ENCODE measurements around the gene HS6ST3.
A peak's percentile ranks its signal among the peaks of the same experiment; 100 is the strongest.

HS6ST3 gene

GRCh38 chr13:96072392-96072791, 17.5 kb upstream of the HS6ST3 start:
- Histone ChIP-seq H3K9me3 (ENCODE audit: low read length) (no peaks in the 10 kb centered on the region), H2AFZ (ENCODE audit: low read length) (no peak overlapping the region), H3K9ac (ENCODE audit: low read length) (no peak overlapping the region), H3F3A (ENCODE audit: insufficient read depth, low read length) (no peaks in the 10 kb centered on the region), H3K27me3 (ENCODE audit: insufficient read depth, low read length) (no peaks in the 10 kb centered on the region; the same call in 1 of the 2 replicates), H3K9me2 (ENCODE audit: low read depth, low read length) (no peaks in the 10 kb centered on the region), H3K4me2 (ENCODE audit: low read length) (no peak overlapping the region), H3K36me3 (ENCODE audit: insufficient read depth, low read length) (no peaks in the 10 kb centered on the region), H3K79me2 (ENCODE audit: insufficient read depth, low read length) (no peaks in the 10 kb centered on the region), H3K27ac (ENCODE audit: low read depth, low read length, poor library complexity, severe bottlenecking) (no peak overlapping the region), H4K20me1 (ENCODE audit: insufficient read depth, low read length) (no peaks in the 10 kb centered on the region), H3K4me1 (ENCODE audit: insufficient read depth, low read length, severe bottlenecking) (no peaks in the 10 kb centered on the region), H3K4me3 (ENCODE audit: low read depth, low read length, poor library complexity, severe bottlenecking) (no peak overlapping the region)
- TF ChIP-seq, protein P1, sequence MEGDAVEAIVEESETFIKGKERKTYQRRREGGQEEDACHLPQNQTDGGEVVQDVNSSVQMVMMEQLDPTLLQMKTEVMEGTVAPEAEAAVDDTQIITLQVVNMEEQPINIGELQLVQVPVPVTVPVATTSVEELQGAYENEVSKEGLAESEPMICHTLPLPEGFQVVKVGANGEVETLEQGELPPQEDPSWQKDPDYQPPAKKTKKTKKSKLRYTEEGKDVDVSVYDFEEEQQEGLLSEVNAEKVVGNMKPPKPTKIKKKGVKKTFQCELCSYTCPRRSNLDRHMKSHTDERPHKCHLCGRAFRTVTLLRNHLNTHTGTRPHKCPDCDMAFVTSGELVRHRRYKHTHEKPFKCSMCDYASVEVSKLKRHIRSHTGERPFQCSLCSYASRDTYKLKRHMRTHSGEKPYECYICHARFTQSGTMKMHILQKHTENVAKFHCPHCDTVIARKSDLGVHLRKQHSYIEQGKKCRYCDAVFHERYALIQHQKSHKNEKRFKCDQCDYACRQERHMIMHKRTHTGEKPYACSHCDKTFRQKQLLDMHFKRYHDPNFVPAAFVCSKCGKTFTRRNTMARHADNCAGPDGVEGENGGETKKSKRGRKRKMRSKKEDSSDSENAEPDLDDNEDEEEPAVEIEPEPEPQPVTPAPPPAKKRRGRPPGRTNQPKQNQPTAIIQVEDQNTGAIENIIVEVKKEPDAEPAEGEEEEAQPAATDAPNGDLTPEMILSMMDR (IDR thresholded peaks at IDR 0.05; ENCODE audit: low read length), result no peak
- no peak for TF ChIP-seq EZH2 (IDR thresholded peaks at IDR 0.05; ENCODE audit: borderline replicate concordance, low read length)

GRCh38 chr13:96075953-96076543, 13.9 kb upstream of the HS6ST3 start:
- H3K9ac ChIP-seq (ENCODE audit: low read length), result no peak overlapping the region
- H3K4me1 ChIP-seq (ENCODE audit: insufficient read depth, low read length, severe bottlenecking), result no peaks in the 10 kb centered on the region
- H3K4me2 ChIP-seq (ENCODE audit: low read length), result no peak overlapping the region
- H3K27ac ChIP-seq (ENCODE audit: low read depth, low read length, poor library complexity, severe bottlenecking), result no peak overlapping the region
- H3K9me3 ChIP-seq (ENCODE audit: low read length), result no peaks in the 10 kb centered on the region
- no peaks in the 10 kb centered on the region for H3K36me3 ChIP-seq (ENCODE audit: insufficient read depth, low read length)
- no peak overlapping the region for H2AFZ ChIP-seq (ENCODE audit: low read length)
- no peaks in the 10 kb centered on the region for H3F3A ChIP-seq (ENCODE audit: insufficient read depth, low read length)
- H4K20me1 ChIP-seq (ENCODE audit: insufficient read depth, low read length), result no peaks in the 10 kb centered on the region
- no peak overlapping the region for H3K4me3 ChIP-seq (ENCODE audit: low read depth, low read length, poor library complexity, severe bottlenecking)
- H3K79me2 ChIP-seq (ENCODE audit: insufficient read depth, low read length), result no peaks in the 10 kb centered on the region
- H3K9me2 ChIP-seq (ENCODE audit: low read depth, low read length), result no peaks in the 10 kb centered on the region
- TF ChIP-seq EZH2 (IDR thresholded peaks at IDR 0.05; ENCODE audit: borderline replicate concordance, low read length), result no peak
- TF ChIP-seq, protein P1 (IDR thresholded peaks at IDR 0.05; ENCODE audit: low read length), result peak; percentile 80
- H3K27me3 ChIP-seq (ENCODE audit: insufficient read depth, low read length), result no peaks in the 10 kb centered on the region

DNA sequence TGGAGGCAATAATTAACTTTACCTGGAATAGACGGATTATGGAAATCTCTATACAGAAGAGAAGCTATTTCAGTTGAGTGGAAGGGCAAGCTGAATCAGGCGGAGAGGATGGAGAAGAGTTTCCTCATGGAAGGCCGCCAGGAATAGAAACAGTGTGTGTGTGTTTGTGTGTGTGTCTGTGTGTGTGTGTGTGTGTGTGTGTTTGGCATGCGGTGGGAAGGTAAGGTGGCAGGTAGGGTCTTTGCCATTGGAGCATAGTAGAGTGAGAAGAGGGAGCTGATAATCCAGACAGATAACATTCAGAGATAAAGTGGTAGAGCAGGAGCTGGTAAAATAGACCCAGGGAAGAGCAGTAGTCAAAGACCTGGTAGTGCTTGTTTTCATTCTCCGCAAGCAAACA, 9.2 kb upstream of the HS6ST3 start:
- no peaks in the 10 kb centered on the region for H3K4me1 ChIP-seq (ENCODE audit: insufficient read depth, low read length, severe bottlenecking)
- no peak overlapping the region for H3K4me3 ChIP-seq (ENCODE audit: low read depth, low read length, poor library complexity, severe bottlenecking)
- H2AFZ ChIP-seq (ENCODE audit: low read length), result no peak overlapping the region
- H3K79me2 ChIP-seq (ENCODE audit: insufficient read depth, low read length), result no peaks in the 10 kb centered on the region
- H3K27me3 ChIP-seq (ENCODE audit: insufficient read depth, low read length), result no peaks in the 10 kb centered on the region
- no peaks in the 10 kb centered on the region for H3K9me2 ChIP-seq (ENCODE audit: low read depth, low read length)
- no peak overlapping the region for H3K27ac ChIP-seq (ENCODE audit: low read depth, low read length, poor library complexity, severe bottlenecking)
- no peak for TF ChIP-seq EZH2 (IDR thresholded peaks at IDR 0.05; ENCODE audit: borderline replicate concordance, low read length)
- TF ChIP-seq, protein P1 (IDR thresholded peaks at IDR 0.05; ENCODE audit: low read length), result no peak
- no peaks in the 10 kb centered on the region for H4K20me1 ChIP-seq (ENCODE audit: insufficient read depth, low read length)
- no peaks in the 10 kb centered on the region for H3F3A ChIP-seq (ENCODE audit: insufficient read depth, low read length)
- H3K36me3 ChIP-seq (ENCODE audit: insufficient read depth, low read length), result no peaks in the 10 kb centered on the region
- H3K9me3 ChIP-seq (ENCODE audit: low read length), result no peaks in the 10 kb centered on the region
- no peak overlapping the region for H3K9ac ChIP-seq (ENCODE audit: low read length)
- no peak overlapping the region for H3K4me2 ChIP-seq (ENCODE audit: low read length)

All from OCI-LY1 (cell line).